Liver (tissue), 9 donors: ENCODE measurements around the gene ZNF837. TPM values are rescaled to one million over a fixed set of nuclear protein-coding genes. Genes with fewer than 3 reads are reported as not detected.
"Not testable (repeated sequence)": the region's sequence is repeated elsewhere in the genome, so short reads cannot be mapped to it uniquely, and the experiment has no call there.

Source experiments
- DNase-seq: peaks from one replicate; pipeline ENCODE4 v3.0.0-alpha.2; 2017; ENCODE audit warnings: low spot score
- H3K27ac ChIP-seq, 2 donors: one replicate each; pipeline ENCODE4 v1.7.0; 2013; ENCODE audit warnings: inconsistent platforms in 2 of 2, low read length in 2 of 2, control low read depth in 1 of 2, low read depth in 1 of 2, mild to moderate bottlenecking in 1 of 2
- H3K27me3 ChIP-seq, 4 donors: one replicate each; pipeline versions ENCODE4 v1.6.1 to v1.7.0; 2013; ENCODE audit warnings: low read length in 3 of 4, inconsistent platforms in 1 of 4, mild to moderate bottlenecking in 1 of 4, moderate library complexity in 1 of 4; ENCODE audit not compliant: control insufficient read depth in 4 of 4, insufficient read depth in 4 of 4
- H3K36me3 ChIP-seq, 4 donors: one replicate each; pipeline versions ENCODE4 v1.6.1 to v1.7.0; 2013; ENCODE audit warnings: low read length in 3 of 4, mild to moderate bottlenecking in 3 of 4, low read depth in 1 of 4, moderate library complexity in 1 of 4; ENCODE audit not compliant: control insufficient read depth in 4 of 4, insufficient read depth in 3 of 4
- H3K4me1 ChIP-seq, 4 donors: one replicate each; pipeline versions ENCODE4 v1.6.1 to v1.7.0; 2013; ENCODE audit warnings: low read length in 3 of 4, mild to moderate bottlenecking in 3 of 4, moderate library complexity in 1 of 4; ENCODE audit not compliant: control insufficient read depth in 4 of 4, insufficient read depth in 4 of 4
- H3K4me3 ChIP-seq, 3 donors: one replicate each; pipeline versions ENCODE4 v1.6.1 to v1.7.0; 2013; ENCODE audit warnings: low read length in 3 of 3, control low read depth in 1 of 3, low read depth in 1 of 3, mild to moderate bottlenecking in 1 of 3
- H3K9ac ChIP-seq, 2 donors: one replicate each; pipeline ENCODE4 v1.7.0; 2013; ENCODE audit warnings: low read length in 2 of 2, mild to moderate bottlenecking in 2 of 2, moderate library complexity in 2 of 2, control low read depth in 1 of 2, low read depth in 1 of 2
- H3K9me3 ChIP-seq, 4 donors: one replicate each; pipeline versions ENCODE4 v1.6.1 to v1.7.0; 2013; ENCODE audit warnings: low read length in 3 of 4; ENCODE audit not compliant: control insufficient read depth in 4 of 4
- EGR1 ChIP-seq, 2 donors: IDR thresholded peaks; 2 replicates each; pipeline ENCODE4 v1.6.1; 2016 to 2018; ENCODE audit warnings: antibody characterized with exemption in 2 of 2, low read depth in 2 of 2
- FOXA1 ChIP-seq: IDR thresholded peaks from 2 replicates; pipeline ENCODE4 v1.6.1; 2016; ENCODE audit warnings: antibody characterized with exemption
- FOXA2 ChIP-seq: IDR thresholded peaks from 2 replicates; pipeline ENCODE4 v1.6.1; 2016; ENCODE audit warnings: antibody characterized with exemption
- GABPA ChIP-seq, 2 donors: IDR thresholded peaks in 1 of 2; conservative IDR thresholded peaks in 1 of 2; 2 replicates each; pipeline ENCODE4 v1.6.1; 2016; ENCODE audit warnings: antibody characterized with exemption in 2 of 2, mild to moderate bottlenecking in 1 of 2, moderate library complexity in 1 of 2
- HNF4A ChIP-seq, 2 donors: conservative IDR thresholded peaks; 2 replicates each; pipeline ENCODE4 v1.6.1; 2016; ENCODE audit warnings: antibody characterized with exemption in 2 of 2, mild to moderate bottlenecking in 2 of 2
- HNF4G ChIP-seq: IDR thresholded peaks from 2 replicates; pipeline ENCODE4 v1.6.1; 2016; ENCODE audit warnings: antibody characterized with exemption
- JUND ChIP-seq, 2 donors: IDR thresholded peaks; 2 replicates each; pipeline ENCODE4 v1.6.1; 2016; ENCODE audit warnings: antibody characterized with exemption in 2 of 2
- NR2F2 ChIP-seq: IDR thresholded peaks from 2 replicates; pipeline ENCODE4 v1.6.1; 2016; ENCODE audit warnings: antibody characterized with exemption
- RAD21 ChIP-seq, 2 donors: IDR thresholded peaks; 2 replicates each; pipeline ENCODE4 v1.6.1; 2016; ENCODE audit warnings: antibody characterized with exemption in 2 of 2, mild to moderate bottlenecking in 2 of 2
- SP1 ChIP-seq: IDR thresholded peaks from 2 replicates; pipeline ENCODE4 v1.6.1; 2018; ENCODE audit warnings: antibody characterized with exemption, mild to moderate bottlenecking
- TAF1 ChIP-seq: conservative IDR thresholded peaks from 2 replicates; pipeline ENCODE4 v1.6.1; 2016; ENCODE audit warnings: antibody characterized with exemption, mild to moderate bottlenecking
- YY1 ChIP-seq: IDR thresholded peaks from 2 replicates; pipeline ENCODE4 v1.6.1; 2016; ENCODE audit warnings: antibody characterized with exemption, mild to moderate bottlenecking
- WGBS: extraction: QIAGEN DNeasy Blood & Tissue Kit; methylation state at CpG from one replicate; pipeline ENCODE4 v1.1.7; 2013; 5-methylcytosine and 5-hydroxymethylcytosine counted together
- polyA plus RNA-seq, 2 donors: library from polyadenylated mRNA; stranded (reverse) in 1 of 2; unstranded in 1 of 2; fragments of 200-250 nt in 1 of 2; fragments of >200 nt in 1 of 2; fragmentation: Nextera tagmentation in 1 of 2; extraction: Ambion mirVana in 1 of 2; gene quantifications; one replicate each; pipeline versions ENCODE4 v1.2.1 to v1.2.3, GENCODE V29; 2013 to 2015
- total RNA-seq, 2 donors: library from RNA; depleted of rRNA; stranded (reverse); fragments of >200 nt; gene quantifications; one replicate each; pipeline ENCODE4 v1.2.3, GENCODE V29; 2014
- TF ChIP-seq, protein P1 (sequence below): IDR thresholded peaks from 2 replicates; pipeline ENCODE4 v1.6.1; 2016; ENCODE audit warnings: antibody characterized with exemption, mild to moderate bottlenecking
- TF ChIP-seq, protein P2 (sequence below): IDR thresholded peaks from 2 replicates; pipeline ENCODE4 v1.6.1; 2016; ENCODE audit warnings: antibody characterized with exemption
- TF ChIP-seq, protein P3 (sequence below): fragments of 150-350 bp; IDR thresholded peaks from 2 replicates; pipeline ENCODE4 v1.5.1; 2017; ENCODE audit warnings: improper control_type of control experiment, low read depth, low read length; ENCODE audit not compliant: missing input control
- TF ChIP-seq, protein P4 (sequence below): IDR thresholded peaks from 2 replicates; pipeline ENCODE4 v1.6.1; 2016; ENCODE audit warnings: antibody characterized with exemption
- donor health status: healthy.
- donor health status: healthy.
- donor health status: healthy.
- donor health status: healthy.
- donor health status: healthy.

Gene ZNF837
- total and polyA plus RNA-seq, 4 donors: 0.54 to 3.6 (median 2.3) TPM

DNA sequence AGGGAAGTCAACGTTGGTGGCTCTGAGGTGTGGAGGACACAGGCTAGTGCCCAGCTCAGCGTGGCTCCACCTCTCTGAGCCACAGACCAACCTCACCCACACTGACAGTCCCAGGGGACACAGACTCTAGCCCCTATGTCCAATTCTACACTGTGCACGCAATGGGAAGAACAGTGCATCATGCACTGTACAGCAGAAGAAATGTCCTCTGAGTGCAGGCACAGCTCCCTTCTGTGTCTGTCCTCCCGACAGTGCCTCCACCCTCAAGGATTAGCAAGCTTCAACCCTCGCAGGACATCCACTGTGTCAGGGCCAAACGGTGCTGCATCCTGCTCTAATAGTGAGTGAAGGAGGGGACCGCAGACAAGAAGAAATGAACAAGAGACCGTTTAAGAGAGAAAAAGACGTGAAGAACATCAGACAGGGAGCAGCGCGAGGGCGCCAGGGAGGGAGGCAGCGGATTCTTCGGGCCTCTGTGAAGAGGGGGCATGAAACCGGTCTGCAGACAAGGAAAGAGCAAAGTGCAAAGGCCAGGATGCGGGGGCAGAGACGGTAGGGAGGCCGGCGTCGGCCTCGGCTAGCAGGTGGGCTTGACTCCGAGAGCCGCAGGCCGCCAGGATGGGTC lies 681 bp downstream of the ZNF837 start:
- Histone ChIP-seq H3K4me1 (peaks cover 6 to 28% (median 18%) of the 10 kb centered on the region in 4 donors), H3K27ac (peak overlapping the region; percentile 93 to 96), H3K36me3 (no peaks in the 10 kb centered on the region), H3K4me3 (peak overlapping the region; percentile 70 to 80 (median 73)), H3K27me3 (no peaks in the 10 kb centered on the region), H3K9me3 (no peaks in the 10 kb centered on the region), H3K9ac (peak overlapping the region in 1 of 2 donors; percentile 6)
- WGBS: 6% methylated on average over 24 of the region's 24 CpGs
- TF ChIP-seq SP1: no peak
- TF ChIP-seq EGR1 (IDR thresholded peaks at IDR 0.05; ENCODE audit: low read depth in 2 of 2): peak in 1 of 2 donors; percentile 49
- TF ChIP-seq HNF4A (conservative IDR thresholded peaks at IDR 0.05): peak in 1 of 2 donors; percentile 68
- TF ChIP-seq, protein P1, sequence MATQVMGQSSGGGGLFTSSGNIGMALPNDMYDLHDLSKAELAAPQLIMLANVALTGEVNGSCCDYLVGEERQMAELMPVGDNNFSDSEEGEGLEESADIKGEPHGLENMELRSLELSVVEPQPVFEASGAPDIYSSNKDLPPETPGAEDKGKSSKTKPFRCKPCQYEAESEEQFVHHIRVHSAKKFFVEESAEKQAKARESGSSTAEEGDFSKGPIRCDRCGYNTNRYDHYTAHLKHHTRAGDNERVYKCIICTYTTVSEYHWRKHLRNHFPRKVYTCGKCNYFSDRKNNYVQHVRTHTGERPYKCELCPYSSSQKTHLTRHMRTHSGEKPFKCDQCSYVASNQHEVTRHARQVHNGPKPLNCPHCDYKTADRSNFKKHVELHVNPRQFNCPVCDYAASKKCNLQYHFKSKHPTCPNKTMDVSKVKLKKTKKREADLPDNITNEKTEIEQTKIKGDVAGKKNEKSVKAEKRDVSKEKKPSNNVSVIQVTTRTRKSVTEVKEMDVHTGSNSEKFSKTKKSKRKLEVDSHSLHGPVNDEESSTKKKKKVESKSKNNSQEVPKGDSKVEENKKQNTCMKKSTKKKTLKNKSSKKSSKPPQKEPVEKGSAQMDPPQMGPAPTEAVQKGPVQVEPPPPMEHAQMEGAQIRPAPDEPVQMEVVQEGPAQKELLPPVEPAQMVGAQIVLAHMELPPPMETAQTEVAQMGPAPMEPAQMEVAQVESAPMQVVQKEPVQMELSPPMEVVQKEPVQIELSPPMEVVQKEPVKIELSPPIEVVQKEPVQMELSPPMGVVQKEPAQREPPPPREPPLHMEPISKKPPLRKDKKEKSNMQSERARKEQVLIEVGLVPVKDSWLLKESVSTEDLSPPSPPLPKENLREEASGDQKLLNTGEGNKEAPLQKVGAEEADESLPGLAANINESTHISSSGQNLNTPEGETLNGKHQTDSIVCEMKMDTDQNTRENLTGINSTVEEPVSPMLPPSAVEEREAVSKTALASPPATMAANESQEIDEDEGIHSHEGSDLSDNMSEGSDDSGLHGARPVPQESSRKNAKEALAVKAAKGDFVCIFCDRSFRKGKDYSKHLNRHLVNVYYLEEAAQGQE: no peak
- TF ChIP-seq HNF4G: no peak
- no peak for DNase-seq

DNA sequence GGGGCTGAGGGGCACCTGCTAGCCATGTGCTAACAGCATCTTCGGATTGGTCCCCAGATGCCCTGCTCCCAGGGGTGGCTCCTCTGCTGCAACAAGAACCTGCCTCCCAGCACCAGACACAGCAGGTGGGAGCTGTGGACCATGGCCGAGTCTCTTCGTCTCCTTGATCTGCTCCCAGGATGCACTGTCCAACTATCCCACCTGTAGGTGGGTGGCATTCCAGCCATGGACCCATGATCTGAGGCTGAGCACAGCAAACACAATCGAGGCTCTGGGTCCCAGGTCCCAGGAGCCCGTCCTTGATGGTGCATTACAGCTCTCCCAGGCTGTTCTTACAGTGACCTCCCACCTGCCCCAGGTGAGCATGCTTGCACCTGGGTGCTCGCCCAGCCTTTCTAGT lies 1.6 kb downstream of the ZNF837 start:
- Histone ChIP-seq H3K9me3 (no peaks in the 10 kb centered on the region), H3K4me3 (peak overlapping the region in 1 of 3 donors; percentile 16), H3K9ac (no peak overlapping the region), H3K36me3 (no peaks in the 10 kb centered on the region), H3K27ac (no peak overlapping the region), H3K4me1 (peaks cover 3 to 26% (median 18%) of the 10 kb centered on the region in 4 donors), H3K27me3 (no peaks in the 10 kb centered on the region)
- DNase-seq: no peak
- WGBS: 93% methylated on average over 6 of the region's 6 CpGs
- no peak for TF ChIP-seq NR2F2
- TF ChIP-seq YY1: no peak
- no peak for TF ChIP-seq EGR1 (IDR thresholded peaks at IDR 0.05; ENCODE audit: low read depth in 2 of 2)
- TF ChIP-seq, protein P2, sequence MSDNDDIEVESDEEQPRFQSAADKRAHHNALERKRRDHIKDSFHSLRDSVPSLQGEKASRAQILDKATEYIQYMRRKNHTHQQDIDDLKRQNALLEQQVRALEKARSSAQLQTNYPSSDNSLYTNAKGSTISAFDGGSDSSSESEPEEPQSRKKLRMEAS: no peak
- TF ChIP-seq, protein P1: no peak
- TF ChIP-seq TAF1: no peak
- TF ChIP-seq FOXA1: no peak
- no peak for TF ChIP-seq FOXA2
- TF ChIP-seq RAD21 (IDR thresholded peaks at IDR 0.05): no peak
- TF ChIP-seq SP1: no peak
- no peak for TF ChIP-seq GABPA (IDR thresholded peaks at IDR 0.05 in 1 of 2, conservative IDR thresholded peaks at IDR 0.05 in 1 of 2)
- TF ChIP-seq HNF4G: no peak
- TF ChIP-seq, protein P3, sequence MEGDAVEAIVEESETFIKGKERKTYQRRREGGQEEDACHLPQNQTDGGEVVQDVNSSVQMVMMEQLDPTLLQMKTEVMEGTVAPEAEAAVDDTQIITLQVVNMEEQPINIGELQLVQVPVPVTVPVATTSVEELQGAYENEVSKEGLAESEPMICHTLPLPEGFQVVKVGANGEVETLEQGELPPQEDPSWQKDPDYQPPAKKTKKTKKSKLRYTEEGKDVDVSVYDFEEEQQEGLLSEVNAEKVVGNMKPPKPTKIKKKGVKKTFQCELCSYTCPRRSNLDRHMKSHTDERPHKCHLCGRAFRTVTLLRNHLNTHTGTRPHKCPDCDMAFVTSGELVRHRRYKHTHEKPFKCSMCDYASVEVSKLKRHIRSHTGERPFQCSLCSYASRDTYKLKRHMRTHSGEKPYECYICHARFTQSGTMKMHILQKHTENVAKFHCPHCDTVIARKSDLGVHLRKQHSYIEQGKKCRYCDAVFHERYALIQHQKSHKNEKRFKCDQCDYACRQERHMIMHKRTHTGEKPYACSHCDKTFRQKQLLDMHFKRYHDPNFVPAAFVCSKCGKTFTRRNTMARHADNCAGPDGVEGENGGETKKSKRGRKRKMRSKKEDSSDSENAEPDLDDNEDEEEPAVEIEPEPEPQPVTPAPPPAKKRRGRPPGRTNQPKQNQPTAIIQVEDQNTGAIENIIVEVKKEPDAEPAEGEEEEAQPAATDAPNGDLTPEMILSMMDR: no peak
- TF ChIP-seq, protein P4, sequence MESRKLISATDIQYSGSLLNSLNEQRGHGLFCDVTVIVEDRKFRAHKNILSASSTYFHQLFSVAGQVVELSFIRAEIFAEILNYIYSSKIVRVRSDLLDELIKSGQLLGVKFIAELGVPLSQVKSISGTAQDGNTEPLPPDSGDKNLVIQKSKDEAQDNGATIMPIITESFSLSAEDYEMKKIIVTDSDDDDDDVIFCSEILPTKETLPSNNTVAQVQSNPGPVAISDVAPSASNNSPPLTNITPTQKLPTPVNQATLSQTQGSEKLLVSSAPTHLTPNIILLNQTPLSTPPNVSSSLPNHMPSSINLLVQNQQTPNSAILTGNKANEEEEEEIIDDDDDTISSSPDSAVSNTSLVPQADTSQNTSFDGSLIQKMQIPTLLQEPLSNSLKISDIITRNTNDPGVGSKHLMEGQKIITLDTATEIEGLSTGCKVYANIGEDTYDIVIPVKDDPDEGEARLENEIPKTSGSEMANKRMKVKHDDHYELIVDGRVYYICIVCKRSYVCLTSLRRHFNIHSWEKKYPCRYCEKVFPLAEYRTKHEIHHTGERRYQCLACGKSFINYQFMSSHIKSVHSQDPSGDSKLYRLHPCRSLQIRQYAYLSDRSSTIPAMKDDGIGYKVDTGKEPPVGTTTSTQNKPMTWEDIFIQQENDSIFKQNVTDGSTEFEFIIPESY: no peak
- no peak for TF ChIP-seq JUND (IDR thresholded peaks at IDR 0.05)

DNA sequence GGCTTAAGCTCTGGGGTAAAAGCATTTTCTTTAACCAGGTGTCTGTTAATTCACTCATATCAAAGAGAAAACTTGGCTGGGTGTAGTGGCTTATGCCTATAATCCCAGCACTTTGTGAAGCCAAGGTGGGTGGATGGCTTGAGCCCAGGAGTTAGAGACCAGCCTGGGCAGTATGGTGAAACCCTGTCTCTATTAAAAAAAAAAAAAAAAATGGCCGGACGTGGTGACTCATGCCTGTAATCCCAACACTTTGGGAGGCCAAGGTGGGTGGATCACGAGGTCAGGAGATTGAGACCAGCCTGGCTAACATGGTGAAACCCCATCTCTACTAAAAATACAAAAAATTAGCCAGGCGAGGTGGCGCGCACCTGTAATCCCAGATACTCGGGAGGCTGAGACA lies 4.1 kb downstream of the ZNF837 start:
- H3K9ac ChIP-seq, H3K4me3 ChIP-seq, H3K9me3 ChIP-seq, H3K27me3 ChIP-seq, H3K36me3 ChIP-seq, H3K27ac ChIP-seq, DNase-seq: not testable (repeated sequence)
- WGBS: 90% methylated on average over 7 of the region's 7 CpGs
- peaks cover 4 to 40% (median 31%) of the 10 kb centered on the region in 4 donors for H3K4me1 ChIP-seq
